ENCODE measurements around the gene TMPO. TPM values are rescaled to one million over a fixed set of nuclear protein-coding genes. Genes with fewer than 3 reads are reported as not detected.

The TMPO gene
- total RNA-seq, 6 donors from 2014 or later, result 40.0 to 124 (median 67.4) TPM

- Histone ChIP-seq H3K27me3 (no peaks in the 10 kb centered on the region), H3K4me3 (no peak overlapping the region), H3K9me3 (no peaks in the 10 kb centered on the region), H3K27ac (no peak overlapping the region), H3K4me1 (no peaks in the 10 kb centered on the region), H3K36me3 (peaks cover 3 to 75% (median 16%) of the 10 kb centered on the region in 4 donors)
- 83 to 92% methylated on average over 2 to 4 of the region's 4 CpGs for WGBS, 2 donors
- no peak for ATAC-seq (ENCODE audit: low FRiP score in 2 of 2)
- no peak for DNase-seq
- TF ChIP-seq EP300 (IDR thresholded peaks at IDR 0.05) (no peak), POLR2A (IDR thresholded peaks at IDR 0.05) (no peak), POLR2AphosphoS5 (IDR thresholded peaks at IDR 0.05) (no peak)
- TF ChIP-seq, protein P1, sequence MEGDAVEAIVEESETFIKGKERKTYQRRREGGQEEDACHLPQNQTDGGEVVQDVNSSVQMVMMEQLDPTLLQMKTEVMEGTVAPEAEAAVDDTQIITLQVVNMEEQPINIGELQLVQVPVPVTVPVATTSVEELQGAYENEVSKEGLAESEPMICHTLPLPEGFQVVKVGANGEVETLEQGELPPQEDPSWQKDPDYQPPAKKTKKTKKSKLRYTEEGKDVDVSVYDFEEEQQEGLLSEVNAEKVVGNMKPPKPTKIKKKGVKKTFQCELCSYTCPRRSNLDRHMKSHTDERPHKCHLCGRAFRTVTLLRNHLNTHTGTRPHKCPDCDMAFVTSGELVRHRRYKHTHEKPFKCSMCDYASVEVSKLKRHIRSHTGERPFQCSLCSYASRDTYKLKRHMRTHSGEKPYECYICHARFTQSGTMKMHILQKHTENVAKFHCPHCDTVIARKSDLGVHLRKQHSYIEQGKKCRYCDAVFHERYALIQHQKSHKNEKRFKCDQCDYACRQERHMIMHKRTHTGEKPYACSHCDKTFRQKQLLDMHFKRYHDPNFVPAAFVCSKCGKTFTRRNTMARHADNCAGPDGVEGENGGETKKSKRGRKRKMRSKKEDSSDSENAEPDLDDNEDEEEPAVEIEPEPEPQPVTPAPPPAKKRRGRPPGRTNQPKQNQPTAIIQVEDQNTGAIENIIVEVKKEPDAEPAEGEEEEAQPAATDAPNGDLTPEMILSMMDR (IDR thresholded peaks at IDR 0.05), result no peak
Observed at GRCh38 chr12:98533723-98534251, 18.4 kb downstream of the TMPO start.

DNA sequence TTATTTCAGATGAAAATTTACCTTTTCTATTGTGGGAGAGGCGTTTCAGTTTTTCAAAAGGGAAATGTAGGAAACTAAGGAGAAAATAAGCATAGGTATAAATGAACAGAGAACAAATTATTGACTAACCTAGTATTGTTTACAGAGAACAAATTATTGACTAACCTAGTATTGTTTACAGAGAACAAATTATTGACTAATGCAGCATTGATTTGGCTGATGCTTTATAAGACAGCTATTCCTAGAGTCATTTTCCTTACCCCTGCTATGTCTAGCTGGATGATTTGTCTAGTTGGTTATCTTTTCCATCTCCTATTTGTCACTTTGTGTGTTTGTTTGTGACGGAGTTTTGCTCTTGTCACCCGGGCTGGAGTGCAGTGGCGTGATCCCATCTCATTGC is 22.6 kb downstream of the TMPO start:
- ATAC-seq (ENCODE audit: low FRiP score in 2 of 2) (no peak), DNase-seq (no peak)
- TF ChIP-seq, protein P1 (IDR thresholded peaks at IDR 0.05), result no peak
- no peak for TF ChIP-seq POLR2A (IDR thresholded peaks at IDR 0.05)
- TF ChIP-seq POLR2AphosphoS5 (IDR thresholded peaks at IDR 0.05), result no peak
- no peak for TF ChIP-seq EP300 (IDR thresholded peaks at IDR 0.05)
- H3K27me3 ChIP-seq, result no peaks in the 10 kb centered on the region
- peaks cover 3 to 80% (median 14%) of the 10 kb centered on the region in 4 donors for H3K36me3 ChIP-seq
- H3K4me3 ChIP-seq, result no peak overlapping the region
- no peaks in the 10 kb centered on the region for H3K4me1 ChIP-seq
- H3K27ac ChIP-seq, result no peak overlapping the region
- 84 to 88% methylated on average over 4 of the region's 4 CpGs for WGBS, 2 donors
- H3K9me3 ChIP-seq, result no peaks in the 10 kb centered on the region

GRCh38 chr12:98543701-98544100 is 28.3 kb downstream of the TMPO start:
- Histone ChIP-seq H3K9me3 (no peaks in the 10 kb centered on the region), H3K27ac (no peak overlapping the region), H3K36me3 (peaks cover 2 to 73% (median 12%) of the 10 kb centered on the region in 4 donors), H3K4me1 (no peaks in the 10 kb centered on the region), H3K27me3 (no peaks in the 10 kb centered on the region), H3K4me3 (no peak overlapping the region)
- DNase-seq (no peak), ATAC-seq (ENCODE audit: low FRiP score in 2 of 2) (no peak)
- TF ChIP-seq POLR2AphosphoS5 (IDR thresholded peaks at IDR 0.05), result no peak
- no peak for TF ChIP-seq EP300 (IDR thresholded peaks at IDR 0.05)
- TF ChIP-seq, protein P1 (IDR thresholded peaks at IDR 0.05), result no peak
- TF ChIP-seq POLR2A (IDR thresholded peaks at IDR 0.05), result no peak

GRCh38 chr12:98544751-98545150 is 29.4 kb downstream of the TMPO start:
- no peak for TF ChIP-seq POLR2AphosphoS5 (IDR thresholded peaks at IDR 0.05)
- no peak for TF ChIP-seq EP300 (IDR thresholded peaks at IDR 0.05)
- TF ChIP-seq, protein P1 (IDR thresholded peaks at IDR 0.05), result no peak
- no peak for TF ChIP-seq POLR2A (IDR thresholded peaks at IDR 0.05)
- 90 to 94% methylated on average over 1 of the region's 1 CpG for WGBS, 2 donors
- no peaks in the 10 kb centered on the region for H3K27me3 ChIP-seq
- H3K36me3 ChIP-seq, result peaks cover 3 to 69% (median 8%) of the 10 kb centered on the region in 4 donors
- no peak overlapping the region for H3K27ac ChIP-seq
- no peaks in the 10 kb centered on the region for H3K4me1 ChIP-seq
- DNase-seq (no peak), ATAC-seq (ENCODE audit: low FRiP score in 2 of 2) (no peak)
- no peaks in the 10 kb centered on the region for H3K9me3 ChIP-seq
- no peak overlapping the region for H3K4me3 ChIP-seq
